Activated CD8-positive, alpha-beta T cell treated with anti-CD3 and anti-CD28 coated beads for 36 hours (primary cell): Measurements from ENCODE around the gene ANAPC15. TPM values are rescaled to one million over a fixed set of nuclear protein-coding genes. Genes with fewer than 3 reads are reported as not detected.

Experiments used
- ATAC-seq: fragments of 200-7000 bp; cut with Tn5 transposase; one replicate; pipeline ENCODE4 v1.10.0; 2021; ENCODE audit warnings: mild to moderate bottlenecking, moderate library complexity
- CTCF ChIA-PET: fragments of 350-600 bp; sonication (Branson Sonifier 250); formaldehyde crosslinking; loops from one replicate; lab custom pipeline; 2021; ENCODE audit warnings: antibody characterized with exemption; lab: Charles Lee
- POLR2A ChIA-PET: fragments of 350-600 bp; sonication (Branson Sonifier 250); formaldehyde crosslinking; loops from one replicate; lab custom pipeline; 2021; ENCODE audit warnings: antibody characterized with exemption; lab: Charles Lee
- DNase-seq: peaks from one replicate; pipeline ENCODE4 v3.0.0-alpha.2; 2020
- H3K27ac Mint-ChIP-seq: one replicate; pipeline ENCODE4 v1.8.0; 2021; ENCODE audit warnings: mild to moderate bottlenecking, mixed read lengths
- H3K27me3 Mint-ChIP-seq: one replicate; pipeline ENCODE4 v1.8.0; 2021; ENCODE audit warnings: mixed read lengths
- H3K36me3 Mint-ChIP-seq: one replicate; pipeline ENCODE4 v1.8.0; 2021; ENCODE audit warnings: low read depth, mixed read lengths
- H3K4me1 Mint-ChIP-seq: one replicate; pipeline ENCODE4 v1.8.0; 2021; ENCODE audit warnings: low read depth, mixed read lengths
- H3K4me3 Mint-ChIP-seq: one replicate; pipeline ENCODE4 v1.8.0; 2021; ENCODE audit warnings: mild to moderate bottlenecking, moderate library complexity, mixed read lengths
- H3K9me3 Mint-ChIP-seq: one replicate; pipeline ENCODE4 v1.8.0; 2021; ENCODE audit warnings: mixed read lengths
- CTCF ChIP-seq: fragments of 200-600 bp; IDR thresholded peaks from one replicate; pipeline ENCODE4 v1.8.0; 2022; ENCODE audit warnings: antibody characterized with exemption, mild to moderate bottlenecking
- intact Hi-C: fragments of 100-400 bp; cut with micrococcal nuclease; formaldehyde crosslinking; loops from one replicate; pipeline ENCODE4 v1.10.0; 2022
- total RNA-seq, 2 experiments: library from RNA; stranded (reverse); gene quantifications; one replicate each; pipeline ENCODE4 v1.2.3, GENCODE V29; 2021

The ANAPC15 gene
- total RNA-seq, 2 experiments from 2014 or later, result 66.0 to 67.4 TPM

GRCh38 chr11:72125956-72126355, 13.5 kb upstream of the ANAPC15 start:
- no peak for TF ChIP-seq CTCF
- Mint-ChIP-seq H3K9me3 (peaks cover 13% of the 10 kb centered on the region), H3K36me3 (peaks cover 12% of the 10 kb centered on the region), H3K27me3 (peaks cover 3% of the 10 kb centered on the region), H3K4me1 (no peaks in the 10 kb centered on the region), H3K27ac (no peak overlapping the region), H3K4me3 (no peak overlapping the region)
- intact Hi-C loops, result no loop called here
- DNase-seq (no peak), ATAC-seq (no peak)
- ChIA-PET CTCF (interaction anchor here (1.4 to 3.1 kb wide), 3 partner anchors 18 to 101 kb away, joined by 3 to 20 read pairs (median 3); no protein-coding TSS in a partner anchor), POLR2A (no interaction called here)

GRCh38 chr11:72124046-72124445, 11.6 kb upstream of the ANAPC15 start:
- H3K27me3 Mint-ChIP-seq, result peaks cover 3% of the 10 kb centered on the region
- no peak overlapping the region for H3K4me3 Mint-ChIP-seq
- intact Hi-C loops, result no loop called here
- peaks cover 10% of the 10 kb centered on the region for H3K9me3 Mint-ChIP-seq
- H3K27ac Mint-ChIP-seq, result no peak overlapping the region
- no peak for TF ChIP-seq CTCF
- ChIA-PET POLR2A (no interaction called here), CTCF (interaction anchor here (1.8 to 3.1 kb wide), 2 partner anchors 20 to 99 kb away, joined by 5 to 20 read pairs; no protein-coding TSS in a partner anchor)
- no peak for ATAC-seq
- no peaks in the 10 kb centered on the region for H3K4me1 Mint-ChIP-seq
- DNase-seq, result no peak
- H3K36me3 Mint-ChIP-seq, result peaks cover 8% of the 10 kb centered on the region

GRCh38 chr11:72123117-72123653, 10.7 kb upstream of the ANAPC15 start:
- Mint-ChIP-seq H3K27ac (no peak overlapping the region), H3K36me3 (peaks cover 2% of the 10 kb centered on the region), H3K9me3 (peaks cover 4% of the 10 kb centered on the region), H3K4me3 (no peak overlapping the region), H3K4me1 (no peaks in the 10 kb centered on the region), H3K27me3 (no peaks in the 10 kb centered on the region)
- ChIA-PET POLR2A (interaction anchor here (1.1 to 1.2 kb wide), 2 partner anchors 11 to 21 kb away, joined by 3 to 5 read pairs; partner anchors contain the start of genes ANAPC15 and LAMTOR1), CTCF (interaction anchor here (1.0 to 3.1 kb wide), 3 partner anchors 21 to 98 kb away, joined by 3 to 20 read pairs (median 5); no protein-coding TSS in a partner anchor)
- intact Hi-C loops, result no loop called here
- DNase-seq (no peak), ATAC-seq (no peak)
- TF ChIP-seq CTCF, result no peak

GRCh38 chr11:72122607-72123006, 10.1 kb upstream of the ANAPC15 start:
- Mint-ChIP-seq H3K4me1 (no peaks in the 10 kb centered on the region), H3K36me3 (no peaks in the 10 kb centered on the region), H3K27ac (no peak overlapping the region), H3K9me3 (no peaks in the 10 kb centered on the region), H3K4me3 (no peak overlapping the region), H3K27me3 (no peaks in the 10 kb centered on the region)
- ChIA-PET CTCF (interaction anchor here (1.0 to 1.8 kb wide), 2 partner anchors 21 to 97 kb away, joined by 3 to 5 read pairs; no protein-coding TSS in a partner anchor), POLR2A (interaction anchor here (1.1 to 1.2 kb wide), 2 partner anchors 10 to 20 kb away, joined by 3 to 5 read pairs; partner anchors contain the start of genes ANAPC15 and LAMTOR1)
- no peak for TF ChIP-seq CTCF
- no peak for DNase-seq
- intact Hi-C loops, result no loop called here
- ATAC-seq, result no peak

GRCh38 chr11:72120930-72121329, 8.4 kb upstream of the ANAPC15 start:
- DNase-seq (no peak), ATAC-seq (no peak)
- ChIA-PET POLR2A (interaction anchor here (1.5 kb wide), 1 partner anchor 8 kb away, joined by 5 read pairs; the partner anchor contains the start of gene ANAPC15), CTCF (no interaction called here)
- no peaks in the 10 kb centered on the region for H3K4me1 Mint-ChIP-seq
- H3K4me3 Mint-ChIP-seq, result no peak overlapping the region
- H3K27me3 Mint-ChIP-seq, result peaks cover 1% of the 10 kb centered on the region
- no peak overlapping the region for H3K27ac Mint-ChIP-seq
- intact Hi-C loops, result no loop called here
- no peaks in the 10 kb centered on the region for H3K9me3 Mint-ChIP-seq
- no peaks in the 10 kb centered on the region for H3K36me3 Mint-ChIP-seq
- no peak for TF ChIP-seq CTCF
